Astrocyte (in vitro differentiated cells and primary cell): ENCODE measurements around the gene DES. TPM values are rescaled to one million over a fixed set of nuclear protein-coding genes. Genes with fewer than 3 reads are reported as not detected.

Experiments used
- DNase-seq: peaks from one replicate; pipeline ENCODE4 v3.0.0-alpha.2; 2010; ENCODE audit warnings: low read depth
- FAIRE-seq: peaks from 2 replicates; lab custom pipeline; 2011; peaks lifted over from hg19 to GRCh38; lab: Jason Lieb, UNC
- H2AFZ ChIP-seq: 2 replicates; pipeline ENCODE4 v1.6.0; 2012; ENCODE audit warnings: low read depth, low read length, inconsistent platforms
- H3K27ac ChIP-seq: 2 replicates; pipeline ENCODE4 v1.5.1; 2011; ENCODE audit warnings: low read depth, low read length, inconsistent platforms
- H3K27me3 ChIP-seq: 2 replicates; pipeline ENCODE4 v1.6.0; 2011; ENCODE audit warnings: low read length, inconsistent platforms; ENCODE audit not compliant: insufficient read depth
- H3K36me3 ChIP-seq: 2 replicates; pipeline ENCODE4 v1.5.1; 2011; ENCODE audit warnings: low read length, inconsistent platforms; ENCODE audit not compliant: insufficient read depth
- H3K4me1 ChIP-seq: 2 replicates; pipeline ENCODE4 v1.5.1; 2011; ENCODE audit warnings: low read length, inconsistent platforms; ENCODE audit not compliant: insufficient read depth
- H3K4me2 ChIP-seq: 2 replicates; pipeline ENCODE4 v1.6.0; 2012; ENCODE audit warnings: low read length, inconsistent platforms
- H3K4me3 ChIP-seq: 2 replicates; pipeline ENCODE4 v1.5.1; 2011; ENCODE audit warnings: low read depth, mild to moderate bottlenecking, low read length, inconsistent platforms; ENCODE audit not compliant: insufficient read depth
- H3K79me2 ChIP-seq: 2 replicates; pipeline ENCODE4 v1.6.0; 2012; ENCODE audit warnings: mild to moderate bottlenecking, low read length, inconsistent platforms; ENCODE audit not compliant: insufficient read depth
- H3K9ac ChIP-seq: 2 replicates; pipeline ENCODE4 v1.6.0; 2012; ENCODE audit warnings: mild to moderate bottlenecking, low read length, inconsistent platforms
- H3K9me3 ChIP-seq: 2 replicates; pipeline ENCODE4 v1.5.1; 2012; ENCODE audit warnings: low read depth, mild to moderate bottlenecking, low read length, inconsistent platforms; ENCODE audit not compliant: insufficient read depth
- H4K20me1 ChIP-seq: 2 replicates; pipeline ENCODE4 v1.6.0; 2012; ENCODE audit warnings: low read length, inconsistent platforms; ENCODE audit not compliant: insufficient read depth
- H3K27ac Mint-ChIP-seq: one replicate; pipeline ENCODE4 v1.8.0; 2021; ENCODE audit warnings: mild to moderate bottlenecking, mixed read lengths; ENCODE audit not compliant: unreplicated experiment
- H3K27me3 Mint-ChIP-seq: one replicate; pipeline ENCODE4 v1.8.0; 2021; ENCODE audit warnings: low read depth, mixed read lengths; ENCODE audit not compliant: unreplicated experiment
- H3K36me3 Mint-ChIP-seq: one replicate; pipeline ENCODE4 v1.8.0; 2021; ENCODE audit warnings: low read depth, mixed read lengths; ENCODE audit not compliant: unreplicated experiment
- H3K4me1 Mint-ChIP-seq: one replicate; pipeline ENCODE4 v1.8.0; 2021; ENCODE audit warnings: low read depth, mixed read lengths; ENCODE audit not compliant: unreplicated experiment
- H3K4me3 Mint-ChIP-seq: one replicate; pipeline ENCODE4 v1.8.0; 2021; ENCODE audit warnings: mild to moderate bottlenecking, moderate library complexity, mixed read lengths; ENCODE audit not compliant: unreplicated experiment
- H3K9me3 Mint-ChIP-seq: one replicate; pipeline ENCODE4 v1.8.0; 2021; ENCODE audit warnings: mild to moderate bottlenecking, mixed read lengths; ENCODE audit not compliant: unreplicated experiment
- EZH2 ChIP-seq: IDR thresholded peaks from 2 replicates; pipeline ENCODE4 v1.6.1; 2012; ENCODE audit warnings: mild to moderate bottlenecking, low read length, inconsistent platforms; ENCODE audit not compliant: insufficient read depth
- total RNA-seq: library from RNA; stranded (reverse); gene quantifications from 2 replicates; pipeline ENCODE4 v1.2.1, GENCODE V29; 2021
- TF ChIP-seq, protein P1 (sequence below): IDR thresholded peaks from 2 replicates; pipeline ENCODE4 v1.5.1; 2011; ENCODE audit warnings: low read depth, mild to moderate bottlenecking, inconsistent platforms, low read length, moderate library complexity; ENCODE audit not compliant: insufficient read depth

The DES gene
- total RNA-seq, 1 donor from 2014 or later, result 5.4 TPM

DNA sequence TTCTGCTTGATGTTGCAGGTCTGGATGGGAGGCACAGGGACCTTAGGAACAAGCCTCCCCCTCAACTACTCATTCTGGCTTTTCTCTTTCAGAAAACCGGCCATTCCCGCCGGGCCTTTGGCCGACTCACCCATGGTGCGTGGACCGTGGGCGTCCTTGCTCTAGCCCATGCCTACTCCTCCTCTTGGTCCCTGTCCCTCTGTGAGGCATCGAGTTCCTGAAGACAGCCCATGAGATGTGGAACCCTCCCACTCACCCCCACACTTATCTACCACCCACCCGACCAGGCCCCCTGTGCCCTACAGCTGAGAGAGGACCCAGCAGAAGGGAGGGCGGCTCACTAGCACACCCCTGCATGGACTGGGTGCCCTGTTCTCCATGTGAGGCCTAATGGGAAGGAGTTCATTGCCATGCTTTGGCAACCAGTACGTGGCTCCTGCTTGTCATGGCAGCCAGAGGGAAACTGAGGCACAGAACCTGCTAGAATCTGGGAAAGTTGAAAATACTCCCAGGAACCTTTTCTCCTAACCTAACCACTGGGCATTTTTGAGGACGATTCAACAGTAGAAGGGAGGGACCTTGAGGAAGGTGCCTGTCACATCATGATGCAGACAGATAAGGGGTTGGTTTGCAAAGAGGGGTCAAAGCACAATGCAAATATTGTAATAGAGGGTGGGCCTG is 25.0 kb downstream of the DES start:
- Mint-ChIP-seq H3K36me3 (peaks cover 3% of the 10 kb centered on the region), H3K9me3 (no peaks in the 10 kb centered on the region), H3K27me3 (peaks cover 4% of the 10 kb centered on the region), H3K4me1 (peaks cover 40% of the 10 kb centered on the region), H3K4me3 (peak overlapping the region; percentile 86), H3K27ac (peak overlapping the region; percentile 53)
- no peak overlapping the region for H3K27ac ChIP-seq
- H3K4me3 ChIP-seq, result peak overlapping the region; percentile 56
- no peaks in the 10 kb centered on the region for H3K9me3 ChIP-seq
- no peaks in the 10 kb centered on the region for H3K36me3 ChIP-seq
- H3K9ac ChIP-seq, result peak overlapping the region; percentile 71
- peaks cover 40% of the 10 kb centered on the region for H3K4me1 ChIP-seq
- no peak overlapping the region for H2AFZ ChIP-seq
- no peaks in the 10 kb centered on the region for H3K27me3 ChIP-seq
- H3K79me2 ChIP-seq, result peaks cover 31% of the 10 kb centered on the region
- no peak for FAIRE-seq
- peak overlapping the region; percentile 91 for H3K4me2 ChIP-seq
- no peaks in the 10 kb centered on the region for H4K20me1 ChIP-seq
- TF ChIP-seq, protein P1, sequence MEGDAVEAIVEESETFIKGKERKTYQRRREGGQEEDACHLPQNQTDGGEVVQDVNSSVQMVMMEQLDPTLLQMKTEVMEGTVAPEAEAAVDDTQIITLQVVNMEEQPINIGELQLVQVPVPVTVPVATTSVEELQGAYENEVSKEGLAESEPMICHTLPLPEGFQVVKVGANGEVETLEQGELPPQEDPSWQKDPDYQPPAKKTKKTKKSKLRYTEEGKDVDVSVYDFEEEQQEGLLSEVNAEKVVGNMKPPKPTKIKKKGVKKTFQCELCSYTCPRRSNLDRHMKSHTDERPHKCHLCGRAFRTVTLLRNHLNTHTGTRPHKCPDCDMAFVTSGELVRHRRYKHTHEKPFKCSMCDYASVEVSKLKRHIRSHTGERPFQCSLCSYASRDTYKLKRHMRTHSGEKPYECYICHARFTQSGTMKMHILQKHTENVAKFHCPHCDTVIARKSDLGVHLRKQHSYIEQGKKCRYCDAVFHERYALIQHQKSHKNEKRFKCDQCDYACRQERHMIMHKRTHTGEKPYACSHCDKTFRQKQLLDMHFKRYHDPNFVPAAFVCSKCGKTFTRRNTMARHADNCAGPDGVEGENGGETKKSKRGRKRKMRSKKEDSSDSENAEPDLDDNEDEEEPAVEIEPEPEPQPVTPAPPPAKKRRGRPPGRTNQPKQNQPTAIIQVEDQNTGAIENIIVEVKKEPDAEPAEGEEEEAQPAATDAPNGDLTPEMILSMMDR, result no peak
- no peak for TF ChIP-seq EZH2
- DNase-seq, result no peak

DNA sequence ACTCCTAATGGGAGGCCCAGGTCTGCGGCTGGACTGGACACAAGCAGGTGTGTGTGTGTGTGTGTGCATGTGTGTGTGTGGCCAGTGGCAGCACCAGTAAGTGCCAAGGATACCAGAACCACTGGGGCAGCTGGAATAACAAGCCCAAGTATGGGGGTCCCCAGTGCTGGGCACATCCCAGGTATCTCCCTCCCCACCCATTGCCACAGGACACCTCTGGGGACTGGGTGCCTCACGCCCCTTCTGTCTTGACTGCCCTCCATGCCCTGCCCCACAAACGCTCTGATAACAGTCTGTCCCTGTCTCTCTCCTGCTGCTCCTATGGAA is 25.5 kb downstream of the DES start:
- H3K36me3 Mint-ChIP-seq, result peaks cover 3% of the 10 kb centered on the region
- H3K4me1 Mint-ChIP-seq, result peaks cover 40% of the 10 kb centered on the region
- H3K27me3 ChIP-seq, result no peaks in the 10 kb centered on the region
- peaks cover 40% of the 10 kb centered on the region for H3K4me1 ChIP-seq
- no peak overlapping the region for H3K9ac ChIP-seq
- H3K4me3 ChIP-seq, result no peak overlapping the region
- no peak overlapping the region for H3K27ac Mint-ChIP-seq
- peaks cover 35% of the 10 kb centered on the region for H3K79me2 ChIP-seq
- DNase-seq (no peak), FAIRE-seq (no peak)
- no peaks in the 10 kb centered on the region for H3K9me3 Mint-ChIP-seq
- no peak overlapping the region for H2AFZ ChIP-seq
- no peaks in the 10 kb centered on the region for H3K36me3 ChIP-seq
- H3K27ac ChIP-seq, result no peak overlapping the region
- no peaks in the 10 kb centered on the region for H3K9me3 ChIP-seq
- no peaks in the 10 kb centered on the region for H4K20me1 ChIP-seq
- TF ChIP-seq, protein P1, result no peak
- TF ChIP-seq EZH2, result no peak
- peak overlapping the region; percentile 46 for H3K4me3 Mint-ChIP-seq
- H3K4me2 ChIP-seq, result peak overlapping the region; percentile 91
- H3K27me3 Mint-ChIP-seq, result peaks cover 4% of the 10 kb centered on the region

DNA sequence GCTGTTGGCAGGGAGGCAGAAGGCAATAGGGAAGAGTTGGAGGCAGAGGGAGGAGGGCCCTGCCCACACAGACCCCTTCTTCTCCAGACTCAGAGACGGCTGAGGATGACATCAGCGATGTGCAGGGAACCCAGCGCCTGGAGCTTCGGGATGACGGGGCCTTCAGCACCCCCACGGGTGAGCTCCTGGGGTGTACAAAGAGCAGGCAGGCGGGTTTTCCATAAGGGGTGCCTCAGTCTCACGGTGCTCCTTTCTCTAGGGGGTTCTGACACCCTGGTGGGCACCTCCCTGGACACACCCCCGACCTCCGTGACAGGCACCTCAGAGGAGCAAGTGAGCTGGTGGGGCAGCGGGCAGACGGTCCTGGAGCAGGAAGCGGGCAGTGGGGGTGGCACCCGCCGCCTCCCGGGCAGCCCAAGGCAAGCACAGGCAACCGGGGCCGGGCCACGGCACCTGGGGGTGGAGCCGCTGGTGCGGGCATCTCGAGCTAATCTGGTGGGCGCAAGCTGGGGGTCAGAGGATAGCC is 26.5 kb downstream of the DES start:
- H3K36me3 ChIP-seq, result no peaks in the 10 kb centered on the region
- H3K27ac ChIP-seq, result no peak overlapping the region
- TF ChIP-seq, protein P1, result no peak
- no peak for TF ChIP-seq EZH2
- H3K4me1 Mint-ChIP-seq, result peaks cover 43% of the 10 kb centered on the region
- H3K4me1 ChIP-seq, result peaks cover 40% of the 10 kb centered on the region
- no peaks in the 10 kb centered on the region for H3K9me3 ChIP-seq
- peak overlapping the region; percentile 50 for H3K9ac ChIP-seq
- no peaks in the 10 kb centered on the region for H3K9me3 Mint-ChIP-seq
- peaks cover 4% of the 10 kb centered on the region for H3K27me3 Mint-ChIP-seq
- H3K4me3 Mint-ChIP-seq, result no peak overlapping the region
- H3K4me2 ChIP-seq, result peak overlapping the region; percentile 73
- H2AFZ ChIP-seq, result no peak overlapping the region
- H3K27me3 ChIP-seq, result no peaks in the 10 kb centered on the region
- DNase-seq (peak; percentile 33), FAIRE-seq (no peak)
- peaks cover 44% of the 10 kb centered on the region for H3K79me2 ChIP-seq
- H3K27ac Mint-ChIP-seq, result peak overlapping the region; percentile 34
- peaks cover 7% of the 10 kb centered on the region for H3K36me3 Mint-ChIP-seq
- H3K4me3 ChIP-seq, result peak overlapping the region; percentile 10
- H4K20me1 ChIP-seq, result no peaks in the 10 kb centered on the region
